HEK293T (cell line): Measurements from ENCODE around the gene ZNF683.

ENCODE experiments used
- BHLHE40 ChIP-seq: fragments of 450-650 bp; IDR thresholded peaks from 2 replicates; pipeline ENCODE4 v1.6.1; 2016; ENCODE audit warnings: mild to moderate bottlenecking, moderate library complexity, borderline replicate concordance
- ELF4 ChIP-seq: fragments of 450-650 bp; IDR thresholded peaks from 2 replicates; pipeline ENCODE4 v1.6.1; 2017; ENCODE audit warnings: antibody characterized with exemption
- HDGF ChIP-seq: fragments of 450-650 bp; IDR thresholded peaks from 2 replicates; pipeline ENCODE4 v1.6.1; 2017; ENCODE audit warnings: antibody characterized with exemption, borderline replicate concordance
- PKNOX1 ChIP-seq: fragments of 450-650 bp; IDR thresholded peaks from 2 replicates; pipeline ENCODE4 v1.6.1; 2016
- TARDBP ChIP-seq: fragments of 450-650 bp; IDR thresholded peaks from 2 replicates; pipeline ENCODE4 v1.6.1; 2016

DNA sequence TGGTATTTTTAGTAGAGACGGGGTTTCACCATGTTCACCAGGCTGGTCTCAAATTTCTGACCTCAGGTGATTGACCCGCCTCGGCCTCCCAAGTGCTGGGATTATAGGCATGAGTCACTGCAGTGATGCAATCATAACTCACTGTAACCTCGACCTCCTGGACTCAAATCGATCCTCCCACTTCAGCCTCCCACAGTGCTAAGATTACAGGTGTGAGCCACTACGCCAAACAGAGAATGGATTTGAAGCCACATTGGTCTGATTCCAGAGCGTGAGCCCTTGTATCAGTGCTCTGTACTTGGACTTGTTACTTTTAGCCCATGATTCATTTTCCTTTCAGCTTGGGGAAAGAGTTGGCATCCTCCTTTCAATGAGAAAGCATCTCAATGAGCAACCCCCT, 14.9 kb upstream of the ZNF683 start:
- TF ChIP-seq ELF4 (no peak), BHLHE40 (no peak), TARDBP (no peak), HDGF (no peak), PKNOX1 (peak; percentile 20; the same call in 1 of the 2 replicates)
